Cardiac muscle cell (in vitro differentiated cells and primary cell): ENCODE data around the gene INPP4A. TPM values are rescaled to one million over a fixed set of nuclear protein-coding genes. Genes with fewer than 3 reads are reported as not detected.
A peak's percentile ranks its signal among the peaks of the same experiment; 100 is the strongest.

ENCODE experiments used
- DNase-seq, 2 donors: peaks; one replicate each; pipeline versions ENCODE4 v3.0.0 to v3.0.0-alpha.2; 2010 to 2017; ENCODE audit warnings: low read depth in 1 of 2, low spot score in 1 of 2
- H3K27ac ChIP-seq: fragments of 200-600 bp; sonication (generic); 2 replicates; pipeline ENCODE4 v1.5.1; 2016
- H3K27me3 ChIP-seq: fragments of 200-600 bp; sonication (generic); 2 replicates; pipeline ENCODE4 v1.6.0; 2016; ENCODE audit warnings: control low read depth
- H3K36me3 ChIP-seq: fragments of 200-600 bp; sonication (generic); 2 replicates; pipeline ENCODE4 v1.5.1; 2016; ENCODE audit warnings: control low read depth
- H3K4me1 ChIP-seq: fragments of 200-600 bp; sonication (generic); 2 replicates; pipeline ENCODE4 v1.8.1; 2017; ENCODE audit warnings: low read depth, mild to moderate bottlenecking, mixed run types
- H3K4me3 ChIP-seq: fragments of 200-600 bp; sonication (generic); 2 replicates; pipeline ENCODE4 v1.5.1; 2016; ENCODE audit warnings: mild to moderate bottlenecking
- H3K9me3 ChIP-seq: fragments of 200-600 bp; sonication (generic); 2 replicates; pipeline ENCODE4 v1.5.1; 2017; ENCODE audit warnings: low read depth, mild to moderate bottlenecking, control low read depth
- polyA plus RNA-seq: library from polyadenylated mRNA; unstranded; fragments of >200 nt; fragmentation: Nextera tagmentation; extraction: Ambion mirVana; gene quantifications from 2 replicates; pipeline ENCODE4 v1.2.1, GENCODE V29; 2016
- total RNA-seq: library from RNA; depleted of rRNA; stranded (reverse); fragments of >200 nt; gene quantifications from 2 replicates; pipeline ENCODE4 v1.2.3, GENCODE V29; 2016
- TF ChIP-seq, protein P1 (sequence below): IDR thresholded peaks from 2 replicates; pipeline ENCODE4 v1.5.1; 2012; ENCODE audit warnings: low read depth, mild to moderate bottlenecking, low read length

Gene INPP4A
- total and polyA plus RNA-seq, 2 experiments from 2014 or later: 11.6 to 25.0 TPM

DNA sequence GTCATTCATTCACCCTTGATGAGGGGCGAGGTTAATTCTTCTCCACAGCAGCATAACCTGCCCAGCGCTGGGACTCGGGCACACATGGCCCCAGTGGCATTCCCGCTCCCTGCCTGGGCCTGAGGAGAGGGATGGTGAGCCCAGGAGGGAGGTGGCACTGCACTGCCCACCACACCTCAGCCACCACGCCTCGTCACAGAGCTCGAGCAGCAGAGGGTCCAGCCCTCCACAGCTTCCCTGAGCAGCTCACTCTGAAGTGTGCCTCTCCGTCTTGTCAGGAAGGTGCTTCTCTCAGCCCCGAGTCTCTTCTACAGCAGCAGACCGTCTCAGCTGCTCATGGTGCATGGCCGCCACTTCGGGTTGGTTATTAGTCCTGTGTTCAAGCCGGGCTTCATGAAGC lies 128.8 kb downstream of the INPP4A start:
- H3K27ac ChIP-seq: no peak overlapping the region
- DNase-seq: no peak
- no peaks in the 10 kb centered on the region for H3K36me3 ChIP-seq
- TF ChIP-seq, protein P1, sequence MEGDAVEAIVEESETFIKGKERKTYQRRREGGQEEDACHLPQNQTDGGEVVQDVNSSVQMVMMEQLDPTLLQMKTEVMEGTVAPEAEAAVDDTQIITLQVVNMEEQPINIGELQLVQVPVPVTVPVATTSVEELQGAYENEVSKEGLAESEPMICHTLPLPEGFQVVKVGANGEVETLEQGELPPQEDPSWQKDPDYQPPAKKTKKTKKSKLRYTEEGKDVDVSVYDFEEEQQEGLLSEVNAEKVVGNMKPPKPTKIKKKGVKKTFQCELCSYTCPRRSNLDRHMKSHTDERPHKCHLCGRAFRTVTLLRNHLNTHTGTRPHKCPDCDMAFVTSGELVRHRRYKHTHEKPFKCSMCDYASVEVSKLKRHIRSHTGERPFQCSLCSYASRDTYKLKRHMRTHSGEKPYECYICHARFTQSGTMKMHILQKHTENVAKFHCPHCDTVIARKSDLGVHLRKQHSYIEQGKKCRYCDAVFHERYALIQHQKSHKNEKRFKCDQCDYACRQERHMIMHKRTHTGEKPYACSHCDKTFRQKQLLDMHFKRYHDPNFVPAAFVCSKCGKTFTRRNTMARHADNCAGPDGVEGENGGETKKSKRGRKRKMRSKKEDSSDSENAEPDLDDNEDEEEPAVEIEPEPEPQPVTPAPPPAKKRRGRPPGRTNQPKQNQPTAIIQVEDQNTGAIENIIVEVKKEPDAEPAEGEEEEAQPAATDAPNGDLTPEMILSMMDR: no peak
- H3K4me1 ChIP-seq: no peaks in the 10 kb centered on the region
- no peaks in the 10 kb centered on the region for H3K9me3 ChIP-seq
- H3K4me3 ChIP-seq: no peak overlapping the region
- no peaks in the 10 kb centered on the region for H3K27me3 ChIP-seq

GRCh38 chr2:98576666-98577312 lies 132.1 kb downstream of the INPP4A start:
- no peak overlapping the region for H3K4me3 ChIP-seq
- no peak for DNase-seq
- H3K4me1 ChIP-seq: no peaks in the 10 kb centered on the region
- no peaks in the 10 kb centered on the region for H3K36me3 ChIP-seq
- no peaks in the 10 kb centered on the region for H3K27me3 ChIP-seq
- TF ChIP-seq, protein P1: no peak
- no peaks in the 10 kb centered on the region for H3K9me3 ChIP-seq
- no peak overlapping the region for H3K27ac ChIP-seq

DNA sequence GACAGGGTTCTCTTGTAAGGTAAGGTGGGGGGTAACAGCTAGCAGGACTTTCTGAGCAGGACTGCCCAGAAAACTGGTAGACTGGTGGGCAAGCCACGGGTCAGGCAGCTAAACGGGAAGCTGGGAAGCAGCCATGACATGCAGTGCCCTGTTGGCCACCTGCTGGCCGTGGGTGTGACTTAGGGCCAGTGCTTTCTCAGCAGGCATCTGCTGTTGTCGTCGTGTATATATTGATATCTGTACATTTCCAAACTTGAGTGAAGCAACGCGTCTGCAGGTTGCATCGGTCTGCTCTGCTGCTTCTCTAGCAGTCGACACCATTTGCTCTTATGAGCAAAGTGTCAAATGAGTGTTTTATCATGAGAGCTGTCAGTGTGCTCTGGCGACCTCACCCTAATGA lies 132.7 kb downstream of the INPP4A start:
- Histone ChIP-seq H3K36me3 (no peaks in the 10 kb centered on the region), H3K4me3 (no peak overlapping the region), H3K4me1 (no peaks in the 10 kb centered on the region), H3K27ac (no peak overlapping the region), H3K9me3 (no peaks in the 10 kb centered on the region), H3K27me3 (no peaks in the 10 kb centered on the region)
- DNase-seq: peak in 1 of 2 donors; percentile 22
- TF ChIP-seq, protein P1: peak; percentile 11

DNA sequence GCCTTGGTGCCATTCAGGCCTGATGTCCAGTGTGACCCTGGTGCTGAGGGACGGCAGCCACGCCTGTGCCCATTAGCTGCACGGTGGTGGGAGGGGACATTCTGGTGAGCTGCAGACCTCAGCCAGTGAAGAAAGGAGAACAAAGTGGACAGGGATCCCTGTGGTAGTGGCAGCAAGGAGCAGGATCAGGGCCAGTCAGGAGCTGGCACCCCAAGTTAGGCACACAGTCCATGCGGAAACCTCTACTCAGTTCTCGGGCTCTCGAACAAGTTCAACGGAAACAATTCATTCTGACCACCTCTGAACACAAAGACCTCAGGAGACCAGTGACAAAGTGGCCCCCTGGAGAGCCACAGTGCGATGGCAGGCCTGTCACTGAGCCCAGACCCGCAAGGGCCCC lies 133.6 kb downstream of the INPP4A start:
- Histone ChIP-seq H3K27me3 (no peaks in the 10 kb centered on the region), H3K9me3 (no peaks in the 10 kb centered on the region), H3K4me3 (no peak overlapping the region), H3K36me3 (peaks cover 6% of the 10 kb centered on the region), H3K4me1 (no peaks in the 10 kb centered on the region), H3K27ac (no peak overlapping the region)
- TF ChIP-seq, protein P1: no peak
- DNase-seq: no peak

DNA sequence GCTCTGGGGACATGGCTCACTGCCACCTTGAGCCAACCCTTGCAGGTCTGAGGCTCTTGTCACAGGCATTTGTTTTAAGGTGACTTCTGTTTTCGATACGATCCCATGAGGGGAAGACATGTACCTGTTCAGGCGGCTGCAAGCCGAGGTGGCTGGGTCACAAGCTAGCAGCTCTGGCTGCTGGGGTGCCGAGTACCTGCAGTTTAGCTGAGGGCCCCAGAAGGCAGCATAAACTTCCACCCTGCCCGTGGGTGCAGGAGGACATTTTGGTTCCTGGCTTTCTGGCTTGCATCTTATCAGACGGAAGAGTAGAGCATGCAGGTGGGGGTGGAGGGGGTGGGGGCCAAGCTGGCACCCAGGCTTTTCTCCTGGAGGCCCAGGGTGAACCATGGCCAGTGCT lies 135.3 kb downstream of the INPP4A start:
- DNase-seq: no peak

More for the DNA sequence above, 135.3 kb downstream of the INPP4A start:
- H3K4me1 ChIP-seq: no peaks in the 10 kb centered on the region
- peaks cover 6% of the 10 kb centered on the region for H3K36me3 ChIP-seq
- TF ChIP-seq, protein P1: no peak
- no peak overlapping the region for H3K4me3 ChIP-seq
- H3K27me3 ChIP-seq: no peaks in the 10 kb centered on the region
- H3K9me3 ChIP-seq: no peaks in the 10 kb centered on the region
- no peak overlapping the region for H3K27ac ChIP-seq
